Measurements from ENCODE around the gene GLIS1.

Gene GLIS1

GRCh38 chr1:53731043-53731600, 7.8 kb downstream of the GLIS1 start:
- TF ChIP-seq GATA2 (IDR thresholded peaks at IDR 0.05; ENCODE audit: low read depth, low read length), result no peak
- no peak for TF ChIP-seq GATA3 (IDR thresholded peaks at IDR 0.05; ENCODE audit: low read depth, low read length)

- no peak for TF ChIP-seq GATA3 (IDR thresholded peaks at IDR 0.05; ENCODE audit: low read depth, low read length)
Measured at GRCh38 chr1:53730224-53730865, 8.6 kb downstream of the GLIS1 start.

GRCh38 chr1:53729456-53730223, 9.3 kb downstream of the GLIS1 start:
- TF ChIP-seq GATA2 (IDR thresholded peaks at IDR 0.05; ENCODE audit: low read depth, low read length) (no peak), GATA3 (IDR thresholded peaks at IDR 0.05; ENCODE audit: low read depth, low read length) (no peak)

GRCh38 chr1:53728702-53729455, 10.1 kb downstream of the GLIS1 start:
- no peak for TF ChIP-seq GATA2 (IDR thresholded peaks at IDR 0.05; ENCODE audit: low read depth, low read length)
- TF ChIP-seq GATA3 (IDR thresholded peaks at IDR 0.05; ENCODE audit: low read depth, low read length), result no peak

GRCh38 chr1:53728196-53728595, 10.8 kb downstream of the GLIS1 start:
- TF ChIP-seq GATA3 (IDR thresholded peaks at IDR 0.05; ENCODE audit: low read depth, low read length) (no peak), GATA2 (IDR thresholded peaks at IDR 0.05; ENCODE audit: low read depth, low read length) (no peak)

GRCh38 chr1:53727461-53728092, 11.4 kb downstream of the GLIS1 start:
- TF ChIP-seq GATA3 (IDR thresholded peaks at IDR 0.05; ENCODE audit: low read depth, low read length) (no peak), GATA2 (IDR thresholded peaks at IDR 0.05; ENCODE audit: low read depth, low read length) (no peak)

GRCh38 chr1:53726009-53726600, 12.9 kb downstream of the GLIS1 start:
- no peak for TF ChIP-seq GATA3 (IDR thresholded peaks at IDR 0.05; ENCODE audit: low read depth, low read length)
- no peak for TF ChIP-seq GATA2 (IDR thresholded peaks at IDR 0.05; ENCODE audit: low read depth, low read length)

- TF ChIP-seq GATA3 (IDR thresholded peaks at IDR 0.05; ENCODE audit: low read depth, low read length) (no peak), GATA2 (IDR thresholded peaks at IDR 0.05; ENCODE audit: low read depth, low read length) (no peak)
Measured at GRCh38 chr1:53725238-53725689, 13.7 kb downstream of the GLIS1 start.

- TF ChIP-seq GATA2 (IDR thresholded peaks at IDR 0.05; ENCODE audit: low read depth, low read length) (no peak), GATA3 (IDR thresholded peaks at IDR 0.05; ENCODE audit: low read depth, low read length) (no peak)
Measured at GRCh38 chr1:53722025-53722424, 16.9 kb downstream of the GLIS1 start.

GRCh38 chr1:53721088-53721487, 17.9 kb downstream of the GLIS1 start:
- TF ChIP-seq GATA2 (IDR thresholded peaks at IDR 0.05; ENCODE audit: low read depth, low read length), result no peak
- TF ChIP-seq GATA3 (IDR thresholded peaks at IDR 0.05; ENCODE audit: low read depth, low read length), result no peak

GRCh38 chr1:53719469-53719868, 19.5 kb downstream of the GLIS1 start:
- no peak for TF ChIP-seq GATA3 (IDR thresholded peaks at IDR 0.05; ENCODE audit: low read depth, low read length)
- TF ChIP-seq GATA2 (IDR thresholded peaks at IDR 0.05; ENCODE audit: low read depth, low read length), result no peak

- TF ChIP-seq GATA2 (IDR thresholded peaks at IDR 0.05; ENCODE audit: low read depth, low read length) (no peak), GATA3 (IDR thresholded peaks at IDR 0.05; ENCODE audit: low read depth, low read length) (no peak)
Measured at GRCh38 chr1:53718443-53718842, 20.5 kb downstream of the GLIS1 start.

- TF ChIP-seq GATA2 (IDR thresholded peaks at IDR 0.05; ENCODE audit: low read depth, low read length) (no peak), GATA3 (IDR thresholded peaks at IDR 0.05; ENCODE audit: low read depth, low read length) (no peak)
Measured at GRCh38 chr1:53717025-53717804, 21.7 kb downstream of the GLIS1 start.

Measured in SH-SY5Y (cell line).